KG1 (cell line): Measurements from ENCODE around the gene FAM98C.
"Not testable (repeated sequence)": the region's sequence is repeated elsewhere in the genome, so short reads cannot be mapped to it uniquely, and the experiment has no call there.

Experiments used
- DNase-seq: peaks from one replicate; lab custom pipeline; 2025; lab: John Stamatoyannopoulos, UW

The FAM98C gene

DNA sequence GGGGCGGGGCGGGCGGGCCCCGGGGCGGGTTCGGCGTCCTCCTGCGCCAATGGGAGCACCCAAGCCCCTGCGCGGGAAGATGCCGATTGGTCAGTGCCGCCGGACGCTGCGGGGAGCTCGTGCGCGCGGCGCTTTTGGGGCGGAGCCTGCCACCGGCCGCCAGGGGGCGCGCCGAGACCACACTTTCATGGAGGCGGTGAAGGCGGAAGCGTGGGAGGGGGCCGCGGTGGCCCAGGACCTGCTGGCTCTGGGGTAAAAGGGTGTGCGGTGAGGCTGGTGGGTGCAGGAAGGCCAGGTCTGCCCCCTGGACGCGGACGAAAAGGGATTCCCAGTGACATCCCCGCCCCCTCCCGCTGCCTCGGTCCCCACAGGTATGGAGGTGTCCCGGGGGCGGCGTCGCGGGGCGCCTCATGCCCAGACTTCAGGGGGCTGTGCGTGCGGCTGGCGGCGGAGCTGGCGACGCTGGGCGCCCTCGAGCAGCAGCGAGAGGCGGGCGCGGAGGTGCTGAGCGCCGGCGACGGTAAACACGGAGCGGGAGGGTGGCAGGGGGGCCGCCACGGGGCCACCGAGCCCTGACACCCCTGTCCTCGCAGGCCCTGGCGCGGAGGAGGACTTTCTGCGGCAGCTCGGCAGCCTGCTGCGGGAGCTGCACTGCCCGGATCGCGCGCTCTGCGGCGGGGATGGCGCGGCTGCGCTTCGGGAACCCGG, at the start of gene FAM98C:
Gene FAM98C (plus strand): TSS at position 127 of the 708 bp plus-strand sequence. CDS start 61 bp downstream, at position 188.
- peak; percentile 97 for DNase-seq

DNA sequence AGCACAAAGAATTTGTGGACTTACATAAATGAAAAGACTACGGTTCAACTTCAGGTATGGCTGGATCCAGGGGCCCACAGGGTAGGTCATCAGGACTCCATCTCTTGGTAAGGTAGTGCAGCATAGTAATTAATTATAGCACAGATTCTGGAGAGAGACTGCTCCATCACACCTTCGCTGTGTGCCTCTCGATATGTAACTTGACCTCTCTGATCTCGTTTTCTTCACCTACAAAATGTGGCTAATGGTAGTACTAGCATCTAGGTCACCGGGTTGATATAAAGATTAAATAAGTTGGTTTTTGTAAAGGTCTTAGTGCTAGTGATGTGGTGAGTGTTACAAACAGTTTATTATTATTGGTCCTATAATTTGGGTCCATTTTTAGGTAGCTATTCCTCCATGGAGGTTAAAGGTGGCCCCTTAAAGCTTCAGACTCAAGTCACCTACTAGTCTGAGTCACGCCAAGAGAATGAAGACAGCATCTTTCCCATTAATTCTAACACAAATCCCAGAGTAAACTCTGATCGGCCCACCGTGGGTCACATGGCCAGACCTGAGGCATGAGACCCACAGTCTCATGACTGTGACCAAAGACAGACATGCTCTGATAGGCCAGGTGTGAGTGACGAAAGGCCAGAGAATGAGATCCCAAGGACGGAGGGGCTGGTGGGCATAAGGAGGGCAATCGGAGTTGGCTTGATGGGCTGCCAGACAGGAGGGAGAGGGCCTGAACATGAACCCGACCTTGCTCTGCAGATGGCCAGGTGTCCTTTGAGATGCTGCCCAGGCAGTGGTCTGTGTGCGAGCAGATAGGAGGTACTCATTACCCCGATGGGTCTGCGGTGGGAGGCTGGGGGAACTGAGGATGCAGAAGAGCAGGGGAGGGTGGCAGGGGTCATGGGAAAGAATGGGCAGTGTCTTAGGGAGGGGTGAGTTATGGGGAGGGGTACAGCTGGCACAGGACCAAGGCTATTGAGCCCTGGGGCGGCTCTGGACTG, 46.9 kb upstream of the FAM98C start:
- no peak for DNase-seq

DNA sequence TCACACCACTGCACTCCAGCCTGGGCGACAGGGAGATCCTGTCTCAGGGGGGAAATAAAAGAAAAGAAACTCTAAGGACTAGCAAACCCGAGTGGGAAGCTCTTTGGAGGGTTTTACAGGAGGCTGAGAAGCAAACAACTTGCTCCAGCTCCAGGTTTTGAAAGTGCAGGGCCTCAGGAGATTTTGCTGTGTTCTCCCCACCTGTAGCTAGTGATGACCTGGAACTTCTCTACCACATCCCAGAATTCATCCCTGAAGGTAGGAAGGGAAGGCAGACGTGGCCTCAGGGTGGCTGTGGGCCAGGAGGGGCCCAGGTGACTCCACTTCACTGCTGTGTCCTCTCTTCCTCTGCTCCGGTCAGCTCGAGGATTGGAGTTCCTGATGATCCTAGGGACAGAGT, 44.8 kb upstream of the FAM98C start:
- DNase-seq, result no peak

DNA sequence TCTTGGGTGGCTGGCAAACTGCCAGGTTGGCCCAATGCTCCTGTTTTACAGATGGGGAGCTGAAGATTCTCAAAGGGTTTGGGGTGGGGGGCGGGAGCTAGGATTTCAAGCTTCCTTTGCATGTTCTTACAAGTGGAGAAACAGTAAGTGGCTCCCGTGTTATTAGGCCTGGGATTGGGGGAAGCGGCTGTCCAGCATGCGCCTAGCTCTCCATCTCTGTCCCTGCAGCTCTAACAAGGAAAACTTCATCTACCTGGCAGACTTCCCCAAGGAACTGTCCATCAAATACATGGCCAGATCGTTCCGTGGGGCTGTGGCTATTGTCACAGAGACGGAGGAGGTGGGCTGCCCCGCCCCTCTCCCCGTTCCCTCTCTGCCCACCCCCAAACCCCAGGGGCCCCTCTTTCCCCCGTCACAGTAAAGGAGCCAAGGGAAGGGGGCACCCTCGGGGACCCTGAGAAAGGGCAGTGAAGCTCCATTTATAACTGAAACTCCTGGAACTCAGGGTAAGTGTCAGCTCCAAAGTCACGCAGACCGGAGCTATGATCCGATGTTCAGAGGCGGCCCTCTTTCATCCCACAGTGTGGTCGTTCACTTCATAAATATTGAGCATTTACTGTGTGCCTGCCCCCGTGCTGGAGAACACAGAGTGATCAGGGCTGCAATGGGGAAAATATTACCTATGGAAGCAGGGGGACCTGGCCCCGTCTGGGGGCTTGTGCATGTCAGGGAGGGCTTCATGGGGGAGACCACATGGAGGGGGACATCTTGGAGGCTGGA, 43.5 kb upstream of the FAM98C start:
- DNase-seq, result no peak

DNA sequence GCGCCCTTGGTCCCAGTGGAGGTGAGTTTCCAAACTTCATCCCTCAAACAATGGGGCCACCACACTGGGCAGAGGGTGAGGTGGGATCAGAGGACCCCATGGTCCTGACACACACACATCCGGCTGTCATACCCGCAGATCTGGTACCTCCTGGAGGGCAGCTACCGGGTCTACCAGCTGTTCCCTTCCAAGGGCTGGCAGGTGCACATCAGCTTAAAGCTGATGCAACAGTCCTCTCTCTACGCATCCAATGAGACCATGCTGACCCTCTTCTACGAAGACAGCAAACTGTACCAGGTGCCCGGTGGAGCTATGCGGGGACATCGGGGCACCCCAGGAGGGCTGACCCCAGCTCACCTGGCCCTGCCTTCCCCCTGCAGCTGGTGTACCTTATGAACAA, 42.5 kb upstream of the FAM98C start:
- no peak for DNase-seq

DNA sequence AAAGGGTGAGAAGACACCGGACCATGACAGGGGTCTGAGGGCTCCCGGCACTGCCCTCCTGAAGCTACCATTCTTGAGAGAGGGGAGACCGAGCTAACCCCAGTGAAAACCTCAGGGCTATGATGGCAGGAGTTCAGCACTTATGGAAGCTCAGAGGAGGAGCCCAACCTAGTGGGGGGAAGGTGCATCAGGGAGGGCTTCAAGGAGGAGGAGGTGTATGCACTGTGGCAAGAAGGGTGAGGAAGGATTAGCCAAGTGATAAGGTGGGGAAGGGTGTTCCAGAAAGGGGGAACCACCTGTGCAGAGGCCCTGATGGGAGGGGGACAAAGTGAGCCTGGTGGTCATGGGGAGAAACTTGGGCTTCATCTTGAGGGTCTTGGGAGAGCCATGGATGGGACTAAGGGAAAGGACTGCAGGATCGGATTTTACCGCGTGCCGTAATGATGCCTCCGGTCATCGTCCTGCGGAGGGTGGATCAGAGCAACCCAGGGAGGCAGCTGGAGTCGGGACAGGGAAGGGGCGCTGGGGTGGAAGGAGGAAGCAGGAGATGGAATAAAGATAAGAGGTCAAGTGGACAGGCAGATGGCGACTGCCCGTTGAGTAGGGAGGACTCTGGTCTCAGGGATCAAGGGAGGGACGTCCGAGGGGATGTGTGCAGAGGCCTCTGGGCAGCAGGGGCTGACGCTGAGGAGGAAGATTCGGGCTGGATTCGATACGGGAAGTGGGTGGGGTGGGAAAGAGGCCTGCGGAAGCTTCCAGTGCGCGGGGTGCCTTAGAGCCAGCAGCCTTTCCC, 41.9 kb upstream of the FAM98C start:
- no peak for DNase-seq

DNA sequence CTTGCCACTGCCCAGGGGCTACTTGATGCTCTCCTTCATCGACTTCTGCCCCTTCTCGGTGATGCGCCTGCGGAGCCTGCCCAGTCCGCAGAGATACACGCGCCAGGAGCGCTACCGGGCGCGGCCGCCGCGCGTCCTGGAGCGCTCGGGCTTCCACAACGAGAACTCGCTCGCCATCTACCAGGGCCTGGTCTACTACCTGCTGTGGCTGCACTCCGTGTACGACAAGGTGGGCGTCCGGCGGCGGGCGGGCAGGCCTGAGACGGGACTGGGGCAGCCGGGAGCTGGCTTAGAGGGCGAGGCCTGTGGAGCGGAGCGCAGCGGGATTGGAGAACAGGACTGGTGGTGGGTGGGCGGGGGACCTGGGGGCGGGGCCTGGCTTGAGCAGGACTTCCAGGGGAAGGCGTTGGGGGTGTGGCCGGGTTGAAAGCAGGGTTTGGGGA, 41.2 kb upstream of the FAM98C start:
- peak; percentile 35 for DNase-seq

DNA sequence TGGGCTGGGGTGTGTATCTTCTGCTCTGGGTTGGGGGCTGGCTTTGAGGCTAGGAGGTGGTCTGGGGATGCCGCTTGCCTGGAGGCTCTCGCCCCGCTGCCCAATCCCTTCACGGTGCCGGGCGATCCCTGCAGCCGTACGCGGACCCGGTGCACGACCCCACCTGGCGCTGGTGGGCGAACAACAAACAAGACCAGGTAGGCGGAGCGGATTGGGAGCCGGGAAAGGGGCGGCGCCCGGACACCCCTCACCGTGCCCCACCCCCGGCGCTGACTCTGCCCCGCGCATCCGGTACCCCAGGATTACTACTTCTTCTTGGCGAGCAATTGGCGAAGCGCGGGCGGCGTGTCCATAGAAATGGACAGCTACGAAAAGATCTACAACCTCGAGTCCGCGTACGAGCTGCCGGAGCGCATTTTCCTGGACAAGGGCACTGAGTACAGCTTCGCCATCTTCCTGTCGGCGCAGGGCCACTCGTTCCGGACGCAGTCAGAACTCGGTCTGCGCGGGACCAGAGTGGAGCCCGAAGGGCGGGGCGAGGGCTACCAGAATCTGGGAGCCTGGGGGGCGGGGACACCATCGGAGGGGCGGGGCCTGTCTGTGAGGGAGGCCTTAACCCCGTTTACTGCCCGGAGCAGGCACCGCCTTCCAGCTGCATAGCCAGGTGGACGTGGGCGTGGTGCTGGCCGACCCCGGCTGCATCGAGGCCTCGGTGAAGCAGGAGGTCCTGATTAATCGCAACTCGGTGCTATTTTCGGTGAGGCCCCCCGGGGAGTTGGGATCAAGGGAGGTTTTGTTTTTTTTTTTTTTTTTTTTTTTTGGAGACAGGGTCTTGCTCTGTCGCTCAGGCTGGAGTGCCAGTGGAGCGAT, 40.6 kb upstream of the FAM98C start:
- peak; percentile 35 for DNase-seq

DNA sequence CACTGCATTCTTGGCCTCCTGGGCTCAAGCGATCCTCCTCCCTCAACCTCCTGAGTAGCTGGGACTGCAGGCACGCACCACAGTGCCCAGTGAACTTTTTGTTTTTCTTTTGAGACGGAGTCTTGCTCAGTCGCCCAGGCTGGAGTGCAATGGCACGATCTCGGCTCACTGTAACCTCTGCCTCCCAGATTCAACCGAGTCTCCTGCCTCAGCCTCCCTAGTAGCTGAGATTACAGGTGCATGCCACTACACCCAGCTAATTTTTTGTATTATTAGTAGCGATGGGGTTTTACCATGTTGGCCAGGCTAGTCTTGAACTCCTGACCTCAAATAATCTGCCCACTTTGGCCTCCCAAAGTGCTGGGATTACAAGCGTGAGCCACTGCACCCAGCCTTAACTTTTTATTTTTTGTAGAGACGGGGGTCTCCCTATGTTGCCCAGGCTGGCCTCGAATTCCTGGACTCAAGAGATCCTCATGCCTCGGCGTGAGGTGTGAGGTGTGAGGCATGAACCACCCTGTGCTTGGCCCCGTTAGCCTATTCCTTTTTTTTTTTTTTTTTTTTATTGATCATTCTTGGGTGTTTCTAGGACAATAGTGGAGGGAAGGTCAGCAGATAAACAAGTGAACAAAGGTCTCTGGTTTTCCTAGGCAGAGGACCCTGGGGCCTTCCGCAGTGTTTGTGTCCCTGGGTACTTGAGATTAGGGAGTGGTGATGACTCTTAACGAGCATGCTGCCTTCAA, 39.8 kb upstream of the FAM98C start:
- DNase-seq, result not testable (repeated sequence)

DNA sequence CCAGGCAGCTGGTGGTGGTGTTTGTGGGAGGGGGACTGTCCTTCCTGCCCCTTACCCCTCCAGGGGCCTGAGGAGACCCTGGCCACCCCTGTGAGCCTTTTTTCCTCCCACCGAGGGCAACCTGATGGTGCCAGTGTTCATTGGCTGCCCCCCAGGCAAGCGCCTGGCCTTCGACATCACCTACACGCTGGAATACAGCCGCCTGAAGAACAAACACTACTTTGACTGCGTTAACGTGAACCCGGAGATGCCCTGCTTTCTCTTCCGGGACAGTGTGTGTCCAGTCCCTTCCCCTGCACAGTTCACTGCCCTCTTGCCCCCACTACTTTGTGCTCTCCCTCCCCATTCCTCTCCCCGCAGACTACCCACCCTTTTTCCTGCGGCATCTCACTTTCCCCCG, 35.9 kb upstream of the FAM98C start:
- no peak for DNase-seq

DNA sequence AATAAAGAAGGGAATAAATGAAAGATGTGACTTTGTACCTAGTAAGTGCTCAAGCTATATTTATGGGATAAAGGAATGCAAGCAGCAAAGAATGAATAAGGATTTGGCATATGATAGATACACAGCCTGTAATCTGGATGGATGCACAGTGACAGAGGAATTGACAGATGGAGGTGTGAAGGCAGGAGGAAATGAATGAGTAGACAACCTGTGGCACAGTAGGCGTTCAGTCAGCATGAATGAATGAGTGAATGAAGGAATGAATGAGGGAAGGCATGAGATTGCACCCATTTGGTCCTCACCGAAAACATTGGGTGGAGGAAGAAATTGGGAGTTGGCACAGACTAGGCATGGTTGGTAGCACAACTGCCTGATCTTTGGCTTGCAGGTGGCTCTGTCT, 33.3 kb upstream of the FAM98C start:
- no peak for DNase-seq

DNA sequence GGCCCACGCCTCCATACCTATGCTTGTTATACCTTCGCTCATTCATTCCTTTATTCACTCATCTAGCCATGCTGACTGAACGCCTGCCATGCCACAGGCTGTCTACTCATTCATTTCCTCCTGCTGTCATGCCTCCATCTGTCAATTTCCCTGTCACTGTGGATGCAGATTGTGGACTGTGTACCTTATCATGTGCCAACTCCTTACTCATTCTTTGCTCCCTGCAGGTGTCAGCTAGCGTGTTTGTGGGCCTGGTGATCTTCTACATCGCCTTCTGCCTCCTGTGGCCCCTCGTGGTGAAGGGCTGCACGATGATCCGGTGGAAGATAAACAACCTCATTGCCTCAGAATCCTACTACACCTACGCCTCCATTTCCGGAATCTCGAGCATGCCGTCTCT, 32.6 kb upstream of the FAM98C start:
- no peak for DNase-seq

DNA sequence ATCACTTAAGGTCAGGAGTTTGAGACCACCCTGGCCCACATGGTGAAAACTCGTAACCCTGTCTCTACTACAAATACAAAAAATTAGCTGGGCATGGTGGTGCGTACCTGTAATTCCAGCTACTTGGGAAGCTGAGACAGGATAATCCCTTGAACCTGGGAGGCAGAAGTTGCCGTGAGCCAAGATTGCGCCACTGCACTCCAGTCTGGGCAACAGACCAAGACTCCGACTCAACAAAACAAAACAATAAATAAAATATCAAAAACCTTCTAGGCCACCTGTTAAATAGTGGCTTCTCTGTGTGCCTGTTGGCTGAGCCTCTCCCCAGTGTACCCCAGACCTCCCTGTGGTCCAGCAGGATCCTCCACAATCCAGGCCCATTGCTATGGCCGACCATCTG, 31.8 kb upstream of the FAM98C start:
- no peak for DNase-seq

DNA sequence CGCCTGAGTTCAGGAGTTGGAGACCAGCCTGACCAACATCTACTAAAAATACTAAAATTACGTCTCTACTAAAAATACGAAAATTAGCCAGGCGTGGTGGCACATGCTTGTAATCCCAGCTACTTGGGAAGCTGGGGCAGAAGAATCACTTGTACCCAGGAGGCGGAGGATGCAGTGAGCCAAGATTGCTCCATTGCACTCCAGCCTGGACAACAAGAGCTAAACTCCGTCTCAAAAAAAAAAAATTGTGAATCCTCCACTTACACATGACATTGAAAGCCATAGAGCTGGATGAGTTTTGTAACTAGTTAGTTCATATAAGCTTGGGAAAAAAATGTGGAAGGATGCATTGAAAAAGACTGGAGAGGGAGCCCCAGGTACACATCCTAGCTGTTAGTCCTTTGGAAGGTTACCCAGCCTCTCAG, 29.0 kb upstream of the FAM98C start:
- DNase-seq, result no peak

DNA sequence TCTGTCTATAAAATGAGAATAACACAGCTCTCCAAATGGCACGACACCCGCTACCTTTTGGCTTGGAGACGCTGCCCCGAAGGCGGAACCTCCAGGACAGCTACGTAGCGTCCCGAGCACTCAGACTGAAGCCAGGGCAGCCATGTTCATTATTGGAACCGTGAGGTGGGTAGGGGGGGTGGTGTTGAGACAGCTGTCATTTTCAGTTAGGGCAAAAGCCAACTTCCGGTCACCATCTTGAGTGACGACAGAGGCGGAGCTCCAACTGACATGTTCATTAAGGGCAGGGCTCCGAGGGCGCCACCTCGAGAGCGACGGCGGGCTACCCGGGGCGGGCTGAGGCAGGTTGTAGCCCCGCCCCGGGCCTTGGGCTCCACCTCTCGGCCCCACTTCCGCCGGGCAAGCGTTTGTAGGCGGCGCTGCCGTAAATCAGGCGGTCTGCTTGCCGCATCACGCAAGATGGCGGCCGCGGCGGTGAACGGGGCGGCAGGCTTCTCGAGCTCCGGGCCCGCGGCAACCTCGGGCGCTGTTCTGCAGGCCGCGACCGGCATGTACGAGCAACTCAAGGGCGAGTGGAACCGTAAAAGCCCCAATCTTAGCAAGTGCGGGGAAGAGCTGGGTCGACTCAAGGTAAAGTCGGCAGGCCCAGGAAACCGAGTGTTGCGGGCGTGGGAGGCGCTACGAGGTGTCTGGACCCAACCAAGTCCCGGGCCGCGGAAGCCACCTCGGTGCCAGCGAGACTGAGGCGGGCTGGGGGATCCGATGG, 28.4 kb upstream of the FAM98C start, which contains the start of gene PSMD8:
Gene PSMD8 (plus strand): TSS at position 240 of the 766 bp plus-strand sequence. CDS start 31 bp downstream, at position 271.
- peak; percentile 94 for DNase-seq

DNA sequence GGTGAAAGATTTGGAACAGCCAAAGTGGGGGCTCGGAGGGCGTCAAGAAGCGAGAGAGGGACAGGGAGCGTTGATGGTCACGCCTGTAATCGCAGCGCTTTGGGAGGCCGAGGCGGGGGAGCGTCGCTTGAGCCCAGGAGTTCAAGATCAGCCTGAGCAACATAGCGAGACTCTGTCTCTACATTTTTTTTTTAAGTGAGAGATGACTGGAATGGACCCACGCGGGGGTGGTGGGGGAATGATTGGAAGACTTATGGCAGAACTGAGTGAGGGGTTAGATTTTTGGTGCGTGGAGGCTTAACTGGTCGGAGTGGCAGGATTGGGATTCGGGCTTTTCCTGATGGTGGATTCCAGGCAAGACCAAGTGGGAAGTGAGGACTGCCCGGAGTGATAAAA, 27.8 kb upstream of the FAM98C start:
- DNase-seq, result no peak

DNA sequence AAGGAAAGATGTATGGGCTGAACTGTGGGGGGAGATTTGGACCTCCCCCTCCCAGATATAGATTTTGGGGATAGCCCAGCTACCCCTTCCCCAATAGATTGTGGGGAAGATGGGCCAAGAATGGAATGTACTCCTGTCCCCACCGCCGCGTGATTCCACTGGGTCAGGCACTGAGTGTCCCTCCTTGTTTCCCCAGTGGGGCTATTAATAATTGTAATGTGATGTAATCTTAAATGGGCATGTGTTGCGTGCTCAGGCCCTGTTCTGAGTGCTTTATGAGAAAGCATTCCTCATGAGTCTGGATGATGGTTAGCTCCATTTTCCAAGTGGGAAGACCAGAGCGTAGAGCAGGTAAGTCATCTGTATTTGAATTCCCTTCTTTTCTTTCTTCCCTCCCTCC, 27.1 kb upstream of the FAM98C start:
- DNase-seq, result no peak

DNA sequence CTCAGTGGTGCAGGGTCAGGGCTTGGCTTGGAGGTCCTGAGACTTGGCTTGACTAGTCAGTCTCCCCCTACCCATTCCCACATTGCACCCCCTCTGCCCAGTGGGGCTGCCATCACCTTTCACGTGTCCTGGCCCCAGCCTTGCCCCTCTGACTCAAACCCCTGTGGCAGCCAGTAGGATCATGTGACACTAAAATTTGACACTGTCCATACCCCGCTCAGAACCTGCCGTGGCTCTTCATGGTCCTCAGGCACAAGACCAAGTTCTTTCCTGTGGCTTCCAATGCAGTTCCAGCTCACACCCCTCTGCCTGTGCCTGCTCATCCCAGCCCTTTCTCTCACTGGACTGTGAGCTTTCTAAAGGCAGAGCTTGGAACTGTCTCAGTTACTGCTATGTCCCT, 26.3 kb upstream of the FAM98C start:
- DNase-seq, result no peak

DNA sequence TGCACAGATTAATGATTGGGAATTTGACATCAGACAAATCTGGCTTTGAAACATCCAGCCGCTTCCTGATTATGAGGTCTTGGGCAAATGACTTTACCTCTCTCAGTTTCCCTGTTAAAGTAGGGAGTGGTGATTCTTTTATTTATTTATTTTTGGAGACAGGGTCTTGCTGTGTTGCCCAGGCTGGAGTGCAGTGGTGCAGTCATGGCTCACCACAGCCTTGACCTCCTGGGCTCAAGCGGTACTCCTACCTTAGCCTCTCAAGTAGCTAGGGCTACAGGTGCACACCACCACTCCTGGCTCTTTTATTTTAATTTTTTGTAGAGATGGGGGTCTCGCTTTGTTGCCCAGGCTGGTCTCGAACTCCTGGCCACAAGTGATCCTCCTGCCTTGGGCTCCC, 25.8 kb upstream of the FAM98C start:
- no peak for DNase-seq
